IMR-90 (cell line): ENCODE measurements around the gene PRODH2. TPM values are rescaled to one million over a fixed set of nuclear protein-coding genes. Genes with fewer than 3 reads are reported as not detected.

Experiments used
- ATAC-seq: fragments of 200-7000 bp; cut with Tn5 transposase; 2 replicates; pipeline ENCODE4 v1.9.1; 2020; ENCODE audit warnings: low read depth, mild to moderate bottlenecking, moderate library complexity
- BruUV-seq: library from RNA; stranded (reverse); fragments of 400-500 nt; replicated peaks from 2 replicates; lab custom pipeline; 2021; lab: Mats Ljungman, UMichigan
- CTCF ChIA-PET: fragments of 300-600 bp; formaldehyde crosslinking; extraction: SDS; loops from one replicate; lab custom pipeline; 2021; ENCODE audit warnings: antibody characterized with exemption; lab: Yijun Ruan, JAX
- POLR2A ChIA-PET: fragments of 300-600 bp; sonication (Branson Sonifier 250); formaldehyde crosslinking; loops from one replicate; lab custom pipeline; 2022; ENCODE audit warnings: antibody characterized with exemption; ENCODE audit not compliant: unreplicated experiment; lab: Charles Lee
- DNase-seq: peaks from one replicate; pipeline ENCODE4 v3.0.0; 2013
- H2AFZ ChIP-seq: replicated peaks from 2 replicates; pipeline ENCODE3; 2013; ENCODE audit warnings: low read length, mild to moderate bottlenecking; ENCODE audit not compliant: poor library complexity
- H2AK5ac ChIP-seq: 2 replicates; pipeline ENCODE4 v1.6.1; 2013; ENCODE audit warnings: low read depth, low read length, inconsistent platforms
- H2AK9ac ChIP-seq: replicated peaks from 2 replicates; pipeline ENCODE3; 2013; ENCODE audit warnings: mild to moderate bottlenecking, low read depth, low read length, moderate library complexity; ENCODE audit not compliant: poor library complexity
- H2BK120ac ChIP-seq: 2 replicates; pipeline ENCODE4 v1.6.1; 2013; ENCODE audit warnings: low read depth, low read length, inconsistent platforms
- H2BK15ac ChIP-seq: 3 replicates; pipeline ENCODE4 v1.6.1; 2013; ENCODE audit warnings: low read depth, low read length, inconsistent platforms
- H2BK20ac ChIP-seq: 2 replicates; pipeline ENCODE4 v1.6.1; 2013; ENCODE audit warnings: low read depth, mild to moderate bottlenecking, inconsistent platforms, low read length, moderate library complexity
- H2BK5ac ChIP-seq: 2 replicates; pipeline ENCODE4 v1.6.1; 2013; ENCODE audit warnings: mild to moderate bottlenecking, low read depth, low read length, inconsistent platforms; ENCODE audit not compliant: poor library complexity, severe bottlenecking
- H3K14ac ChIP-seq: replicated peaks from 2 replicates; pipeline ENCODE4 v1.6.1; 2013; ENCODE audit warnings: low read depth, low read length, inconsistent platforms
- H3K18ac ChIP-seq: 2 replicates; pipeline ENCODE4 v1.6.1; 2013; ENCODE audit warnings: low read depth, low read length, control low read depth
- H3K23ac ChIP-seq: 2 replicates; pipeline ENCODE4 v1.6.1; 2013; ENCODE audit warnings: low read depth, low read length, inconsistent platforms
- H3K27ac ChIP-seq: 2 replicates; pipeline ENCODE4 v1.5.1; 2013; ENCODE audit warnings: mild to moderate bottlenecking, control low read depth, low read length; ENCODE audit not compliant: insufficient read depth
- H3K27me3 ChIP-seq: 2 replicates; pipeline ENCODE4 v1.6.1; 2013; ENCODE audit warnings: low read length; ENCODE audit not compliant: control insufficient read depth, insufficient read depth
- H3K36me3 ChIP-seq: 2 replicates; pipeline ENCODE4 v1.6.1; 2013; ENCODE audit warnings: low read length, mixed read lengths; ENCODE audit not compliant: control insufficient read depth, insufficient read depth
- H3K4ac ChIP-seq: 2 replicates; pipeline ENCODE4 v1.6.1; 2013; ENCODE audit warnings: low read depth, low read length, inconsistent platforms
- H3K4me1 ChIP-seq: 2 replicates; pipeline ENCODE4 v1.6.1; 2013; ENCODE audit warnings: low read length, mixed read lengths; ENCODE audit not compliant: control insufficient read depth, insufficient read depth
- H3K4me2 ChIP-seq: 2 replicates; pipeline ENCODE4 v1.6.1; 2013; ENCODE audit warnings: low read depth, mild to moderate bottlenecking, control low read depth, low read length, moderate library complexity
- H3K4me3 ChIP-seq: 2 replicates; pipeline ENCODE4 v1.5.1; 2013; ENCODE audit warnings: low read depth, mild to moderate bottlenecking, control low read depth, low read length, moderate library complexity; ENCODE audit not compliant: insufficient read depth
- H3K56ac ChIP-seq: 2 replicates; pipeline ENCODE4 v1.6.1; 2013; ENCODE audit warnings: low read length, inconsistent platforms; ENCODE audit not compliant: insufficient read depth; ENCODE audit errors: extremely low read depth
- H3K79me1 ChIP-seq, 2 experiments: 2 replicates each; pipeline ENCODE4 v1.6.1; 2013; ENCODE audit warnings: low read length in 2 of 2, inconsistent platforms in 1 of 2, low read depth in 1 of 2
- H3K9ac ChIP-seq: 2 replicates; pipeline ENCODE4 v1.6.1; 2013; ENCODE audit warnings: low read depth, low read length, control low read depth
- H3K9me1 ChIP-seq: 2 replicates; pipeline ENCODE4 v1.6.1; 2013; ENCODE audit warnings: low read length, inconsistent platforms; ENCODE audit not compliant: insufficient read depth
- H3K9me3 ChIP-seq: 2 replicates; pipeline ENCODE4 v1.6.1; 2013; ENCODE audit warnings: low read length; ENCODE audit not compliant: control insufficient read depth, insufficient read depth
- H4K20me1 ChIP-seq: 2 replicates; pipeline ENCODE4 v1.6.1; 2013; ENCODE audit warnings: low read length, inconsistent platforms; ENCODE audit not compliant: insufficient read depth
- H4K5ac ChIP-seq: 2 replicates; pipeline ENCODE4 v1.6.1; 2013; ENCODE audit warnings: mild to moderate bottlenecking, low read depth, low read length, control low read depth
- H4K8ac ChIP-seq, 2 experiments: 2 replicates each; pipeline ENCODE4 v1.6.1; 2013; ENCODE audit warnings: low read depth in 2 of 2, low read length in 2 of 2, control low read depth in 1 of 2, inconsistent platforms in 1 of 2
- H4K91ac ChIP-seq: 2 replicates; pipeline ENCODE4 v1.6.1; 2013; ENCODE audit warnings: low read depth, low read length, inconsistent platforms; ENCODE audit not compliant: insufficient read depth
- BHLHE40 ChIP-seq: fragments of 150-350 bp; IDR thresholded peaks from 2 replicates; pipeline ENCODE4 v1.6.1; 2016; ENCODE audit warnings: mild to moderate bottlenecking, low read depth, low read length
- CHD1 ChIP-seq: IDR thresholded peaks from 2 replicates; pipeline ENCODE4 v1.6.1; 2012; ENCODE audit warnings: low read depth, low read length, improper control_type of control experiment
- ELK1 ChIP-seq: fragments of 150-350 bp; IDR thresholded peaks from 2 replicates; pipeline ENCODE4 v1.6.1; 2016; ENCODE audit warnings: low read depth, mild to moderate bottlenecking, low read length, moderate library complexity, borderline replicate concordance
- FOS ChIP-seq: fragments of 150-350 bp; IDR thresholded peaks from 2 replicates; pipeline ENCODE4 v1.6.1; 2016; ENCODE audit warnings: low read depth, low read length
- MAFK ChIP-seq: IDR thresholded peaks from 2 replicates; pipeline ENCODE4 v1.6.1; 2012; ENCODE audit warnings: low read depth, low read length, improper control_type of control experiment
- MAZ ChIP-seq: IDR thresholded peaks from 2 replicates; pipeline ENCODE4 v1.6.1; 2012; ENCODE audit warnings: low read depth, mild to moderate bottlenecking, low read length, improper control_type of control experiment, moderate library complexity, borderline replicate concordance
- MXI1 ChIP-seq: IDR thresholded peaks from 2 replicates; pipeline ENCODE4 v1.6.1; 2012; ENCODE audit warnings: low read depth, mild to moderate bottlenecking, low read length, moderate library complexity, borderline replicate concordance
- NFE2L2 ChIP-seq: fragments of 150-350 bp; IDR thresholded peaks from 2 replicates; pipeline ENCODE4 v1.6.1; 2016; ENCODE audit warnings: low read depth, mild to moderate bottlenecking, low read length
- POLR2A ChIP-seq: IDR thresholded peaks from 2 replicates; pipeline ENCODE4 v1.6.1; 2012; ENCODE audit warnings: mild to moderate bottlenecking, low read depth, low read length
- RAD21 ChIP-seq: IDR thresholded peaks from 2 replicates; pipeline ENCODE4 v1.6.1; 2012; ENCODE audit warnings: low read length, improper control_type of control experiment
- RCOR1 ChIP-seq: IDR thresholded peaks from 2 replicates; pipeline ENCODE4 v1.6.1; 2012; ENCODE audit warnings: mild to moderate bottlenecking, low read length, improper control_type of control experiment; ENCODE audit not compliant: insufficient replicate concordance
- RFX5 ChIP-seq: IDR thresholded peaks from 2 replicates; pipeline ENCODE4 v1.8.0; 2012; ENCODE audit warnings: low read depth, mild to moderate bottlenecking, low read length, moderate library complexity
- SMC3 ChIP-seq: fragments of 150-350 bp; IDR thresholded peaks from 2 replicates; pipeline ENCODE4 v1.6.1; 2016; ENCODE audit warnings: low read depth, mild to moderate bottlenecking, antibody characterized with exemption, low read length, moderate library complexity
- USF2 ChIP-seq: fragments of 150-350 bp; IDR thresholded peaks from 2 replicates; pipeline ENCODE4 v1.6.1; 2017; ENCODE audit warnings: mild to moderate bottlenecking, antibody characterized with exemption, low read length, low read depth
- WGBS, 2 experiments: methylation state at CpG; one replicate each; pipeline versions ENCODE4 v1.1.5 to v1.1.7; 2013; ENCODE audit warnings: missing lambda C conversion rate in 2 of 2; ENCODE audit not compliant: insufficient read length in 1 of 2; ENCODE audit errors: extremely low coverage in 2 of 2; 5-methylcytosine and 5-hydroxymethylcytosine counted together
- dilution Hi-C: fragments of 300-500 bp; cut with HindIII; formaldehyde crosslinking; loops from one replicate; pipeline ENCODE4 v1.14.3; 2018; ENCODE audit warnings: low sequenced_read_pairs; ENCODE audit not compliant: unreplicated experiment
- in situ Hi-C: fragments of 300-500 bp; cut with MboI; formaldehyde crosslinking; loops from 3 replicates; pipeline ENCODE4 v1.14.3; 2019; ENCODE audit warnings: low sequenced_read_pairs, inconsistent platforms, mixed read lengths
- intact Hi-C: fragments of 100-400 bp; cut with micrococcal nuclease; formaldehyde crosslinking; loops from 2 replicates; pipeline ENCODE4 v1.10.0; 2022
- polyA plus RNA-seq, 3 experiments: library from polyadenylated mRNA; depleted of rRNA; stranded (reverse); fragments of >200 nt; gene quantifications; 2 replicates each; pipeline ENCODE4 v1.2.3, GENCODE V29; 2012; ENCODE audit warnings: low replicate concordance in 1 of 3
- total RNA-seq: library from RNA; depleted of rRNA; stranded (reverse); fragments of >200 nt; gene quantifications from 2 replicates; pipeline ENCODE4 v1.2.3, GENCODE V29; 2012
- TF ChIP-seq, protein P1 (sequence below): conservative IDR thresholded peaks from 2 replicates; pipeline ENCODE4 v1.5.1; 2012; ENCODE audit warnings: mild to moderate bottlenecking, low read depth, low read length, improper control_type of control experiment

Gene PRODH2
- total and polyA plus RNA-seq, 2 of the 4 experiments (the other 2 are of a cell fraction) = not detected

GRCh38 chr19:35774274-35775045 is 38.2 kb downstream of the PRODH2 start:
- Histone ChIP-seq H3K9ac (no peak overlapping the region), H4K5ac (no peak overlapping the region), H3K23ac (no peak overlapping the region), H3K9me3 (no peaks in the 10 kb centered on the region), H2AK9ac (peak overlapping the region; percentile 25), H3K4me3 (no peak overlapping the region), H2AK5ac (no peak overlapping the region), H2BK20ac (no peak overlapping the region), H3K56ac (no peak overlapping the region), H3K79me1 (peaks cover 7 to 18% of the 10 kb centered on the region in 2 experiments), H2AFZ (peak overlapping the region; percentile 99), H3K27me3 (no peaks in the 10 kb centered on the region), H2BK15ac (no peak overlapping the region), H3K4ac (no peak overlapping the region), H3K27ac (no peak overlapping the region), H3K18ac (no peak overlapping the region), H3K4me2 (no peak overlapping the region; the same call in 1 of the 2 replicates), H3K4me1 (peaks cover 6% of the 10 kb centered on the region), H2BK120ac (no peak overlapping the region), H4K20me1 (no peaks in the 10 kb centered on the region), H3K9me1 (peaks cover 6% of the 10 kb centered on the region; the same call in 1 of the 2 replicates), H3K14ac (no peak overlapping the region), H3K36me3 (0 out of 2 replicates have a peak, but pooled peaks cover 2% of the 10 kb centered on the region), H4K91ac (no peak overlapping the region), H4K8ac (no peak overlapping the region), H2BK5ac (no peak overlapping the region)
- dilution Hi-C loops (no loop called here), intact Hi-C loops (loop anchor here (2.0 kb wide), 1 partner anchor 16 kb away; the partner anchor contains the start of gene PROSER3), in situ Hi-C loops (no loop called here)
- no peak for DNase-seq
- no peak for ATAC-seq
- WGBS, 2 experiments = 59% methylated on average over 9 of the region's 16 CpGs; no CpG with 5 or more reads in 1 of the 2 experiments
- ChIA-PET POLR2A (interaction anchor here (0.6 kb wide), 1 partner anchor 60 kb away, joined by 3 read pairs; no protein-coding TSS in a partner anchor), CTCF (no interaction called here)
- no TSS peak for BruUV-seq
- TF ChIP-seq SMC3 (no peak), NFE2L2 (no peak), BHLHE40 (no peak), MAZ (no peak), RAD21 (no peak), POLR2A (no peak), MAFK (no peak), RFX5 (no peak), CHD1 (no peak), USF2 (no peak), RCOR1 (no peak), MXI1 (no peak), ELK1 (no peak), FOS (no peak)
- TF ChIP-seq, protein P1, sequence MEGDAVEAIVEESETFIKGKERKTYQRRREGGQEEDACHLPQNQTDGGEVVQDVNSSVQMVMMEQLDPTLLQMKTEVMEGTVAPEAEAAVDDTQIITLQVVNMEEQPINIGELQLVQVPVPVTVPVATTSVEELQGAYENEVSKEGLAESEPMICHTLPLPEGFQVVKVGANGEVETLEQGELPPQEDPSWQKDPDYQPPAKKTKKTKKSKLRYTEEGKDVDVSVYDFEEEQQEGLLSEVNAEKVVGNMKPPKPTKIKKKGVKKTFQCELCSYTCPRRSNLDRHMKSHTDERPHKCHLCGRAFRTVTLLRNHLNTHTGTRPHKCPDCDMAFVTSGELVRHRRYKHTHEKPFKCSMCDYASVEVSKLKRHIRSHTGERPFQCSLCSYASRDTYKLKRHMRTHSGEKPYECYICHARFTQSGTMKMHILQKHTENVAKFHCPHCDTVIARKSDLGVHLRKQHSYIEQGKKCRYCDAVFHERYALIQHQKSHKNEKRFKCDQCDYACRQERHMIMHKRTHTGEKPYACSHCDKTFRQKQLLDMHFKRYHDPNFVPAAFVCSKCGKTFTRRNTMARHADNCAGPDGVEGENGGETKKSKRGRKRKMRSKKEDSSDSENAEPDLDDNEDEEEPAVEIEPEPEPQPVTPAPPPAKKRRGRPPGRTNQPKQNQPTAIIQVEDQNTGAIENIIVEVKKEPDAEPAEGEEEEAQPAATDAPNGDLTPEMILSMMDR = no peak
